ENCODE measurements around the gene EML4.

DNA sequence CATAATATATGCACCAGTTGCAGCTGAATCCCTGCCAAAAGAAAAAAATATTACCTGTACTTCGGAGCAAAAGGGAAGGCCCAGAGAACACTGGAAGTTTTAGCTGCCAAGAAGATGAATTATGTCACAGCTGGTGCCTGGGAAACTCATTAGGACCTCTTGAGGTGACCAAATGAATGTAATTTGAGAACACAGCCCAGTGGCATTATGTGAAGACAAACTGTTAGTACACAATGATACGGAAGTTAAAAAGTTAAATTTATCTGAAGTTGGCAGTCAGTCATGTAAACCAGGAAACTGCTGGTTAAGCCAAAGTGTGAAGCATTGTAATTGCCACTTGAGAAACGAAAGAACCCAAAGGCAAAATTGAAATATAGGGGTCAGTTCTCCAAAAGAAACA lies 80.7 kb downstream of the EML4 start:
- TF ChIP-seq, protein P1, sequence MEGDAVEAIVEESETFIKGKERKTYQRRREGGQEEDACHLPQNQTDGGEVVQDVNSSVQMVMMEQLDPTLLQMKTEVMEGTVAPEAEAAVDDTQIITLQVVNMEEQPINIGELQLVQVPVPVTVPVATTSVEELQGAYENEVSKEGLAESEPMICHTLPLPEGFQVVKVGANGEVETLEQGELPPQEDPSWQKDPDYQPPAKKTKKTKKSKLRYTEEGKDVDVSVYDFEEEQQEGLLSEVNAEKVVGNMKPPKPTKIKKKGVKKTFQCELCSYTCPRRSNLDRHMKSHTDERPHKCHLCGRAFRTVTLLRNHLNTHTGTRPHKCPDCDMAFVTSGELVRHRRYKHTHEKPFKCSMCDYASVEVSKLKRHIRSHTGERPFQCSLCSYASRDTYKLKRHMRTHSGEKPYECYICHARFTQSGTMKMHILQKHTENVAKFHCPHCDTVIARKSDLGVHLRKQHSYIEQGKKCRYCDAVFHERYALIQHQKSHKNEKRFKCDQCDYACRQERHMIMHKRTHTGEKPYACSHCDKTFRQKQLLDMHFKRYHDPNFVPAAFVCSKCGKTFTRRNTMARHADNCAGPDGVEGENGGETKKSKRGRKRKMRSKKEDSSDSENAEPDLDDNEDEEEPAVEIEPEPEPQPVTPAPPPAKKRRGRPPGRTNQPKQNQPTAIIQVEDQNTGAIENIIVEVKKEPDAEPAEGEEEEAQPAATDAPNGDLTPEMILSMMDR (conservative IDR thresholded peaks at IDR 0.05; ENCODE audit: low read depth, low read length): no peak
- TF ChIP-seq EZH2 (IDR thresholded peaks at IDR 0.05; ENCODE audit: low read length, unreplicated experiment) (no peak), EZH2phosphoT487 (IDR thresholded peaks at IDR 0.05; ENCODE audit: borderline replicate concordance, low read length) (no peak)
